Panc1 (cell line): ENCODE results near the gene ZNF57. TPM values are rescaled to one million over a fixed set of nuclear protein-coding genes. Genes with fewer than 3 reads are reported as not detected.

Source experiments
- ATAC-seq: fragments of 200-7000 bp; cut with Tn5 transposase; 2 replicates; pipeline ENCODE4 v1.9.1; 2020; ENCODE audit warnings: mild to moderate bottlenecking, moderate library complexity
- BruUV-seq: library from RNA; stranded (reverse); fragments of 400-500 nt; replicated peaks from 2 replicates; lab custom pipeline; 2021; lab: Mats Ljungman, UMichigan
- CTCF ChIA-PET: fragments of 300-600 bp; sonication (Branson Sonifier 250); formaldehyde crosslinking; loops from one replicate; lab custom pipeline; 2022; ENCODE audit warnings: antibody characterized with exemption; lab: Charles Lee
- POLR2A ChIA-PET: fragments of 300-600 bp; sonication (Branson Sonifier 250); formaldehyde crosslinking; loops from one replicate; lab custom pipeline; 2022; ENCODE audit warnings: antibody characterized with exemption; lab: Charles Lee
- DNase-seq: peaks from one replicate; pipeline ENCODE4 v3.0.0-alpha.2; 2010; ENCODE audit warnings: low read depth, low spot score
- H3K27ac ChIP-seq: 2 replicates; pipeline ENCODE4 v1.5.1; 2011; ENCODE audit warnings: mild to moderate bottlenecking, low read length, inconsistent platforms
- H3K27me3 ChIP-seq: fragments of 200-500 bp; sonication (Bioruptor generic); 2 replicates; pipeline ENCODE4 v1.6.0; 2014; ENCODE audit warnings: low read length, inconsistent platforms; ENCODE audit not compliant: control insufficient read depth, insufficient read depth
- H3K36me3 ChIP-seq: fragments of 200-500 bp; sonication (Bioruptor generic); 2 replicates; pipeline ENCODE4 v1.5.1; 2014; ENCODE audit warnings: inconsistent platforms, mild to moderate bottlenecking, low read length, moderate library complexity; ENCODE audit not compliant: control insufficient read depth, insufficient read depth
- H3K4me1 ChIP-seq: 2 replicates; pipeline ENCODE4 v1.5.1; 2011; ENCODE audit warnings: inconsistent platforms, mild to moderate bottlenecking, low read length, moderate library complexity; ENCODE audit not compliant: control insufficient read depth, insufficient read depth
- H3K4me3 ChIP-seq, 2 experiments: 2 replicates each; pipeline ENCODE4 v1.5.1; 2011 to 2012; ENCODE audit warnings: low read depth in 2 of 2, low read length in 2 of 2, mild to moderate bottlenecking in 2 of 2, inconsistent platforms in 1 of 2, moderate library complexity in 1 of 2
- H3K9me3 ChIP-seq: fragments of 200-500 bp; sonication (Bioruptor generic); 2 replicates; pipeline ENCODE4 v1.5.1; 2014; ENCODE audit warnings: low read depth, mild to moderate bottlenecking, inconsistent platforms, low read length, moderate library complexity; ENCODE audit not compliant: control insufficient read depth, insufficient read depth
- POLR2AphosphoS5 ChIP-seq: IDR thresholded peaks from 2 replicates; pipeline ENCODE4 v1.6.1; 2012; ENCODE audit warnings: mild to moderate bottlenecking, low read depth, low read length, moderate library complexity
- SIN3A ChIP-seq: IDR thresholded peaks from 2 replicates; pipeline ENCODE4 v1.6.1; 2012; ENCODE audit warnings: low read depth, mild to moderate bottlenecking, low read length, moderate library complexity, borderline replicate concordance; ENCODE audit not compliant: insufficient read depth
- TCF7L2 ChIP-seq: IDR thresholded peaks from 2 replicates; pipeline ENCODE4 v1.6.1; 2011; ENCODE audit warnings: mild to moderate bottlenecking, low read depth, low read length, inconsistent platforms
- in situ Hi-C: cut with HindIII; loops from 2 replicates; pipeline ENCODE4 v1.10.0; 2016; ENCODE audit warnings: low sequenced_read_pairs, low pct_unique_long_range_greater_than_20kb
- intact Hi-C: fragments of 100-400 bp; cut with micrococcal nuclease; formaldehyde crosslinking; loops from one replicate; pipeline ENCODE4 v1.10.0; 2022; ENCODE audit not compliant: unreplicated experiment
- total RNA-seq: library from RNA; stranded (reverse); gene quantifications from one replicate; pipeline ENCODE4 v1.2.1, GENCODE V29; 2021; ENCODE audit not compliant: unreplicated experiment
- TF ChIP-seq, protein P1 (sequence below), 2 experiments: IDR thresholded peaks; 2 replicates each; pipeline ENCODE4 v1.6.1; 2011 to 2012; ENCODE audit warnings: low read depth in 2 of 2, control low read depth in 1 of 2, low read length in 1 of 2, mild to moderate bottlenecking in 1 of 2, moderate library complexity in 1 of 2; ENCODE audit not compliant: insufficient read depth in 1 of 2
- TF ChIP-seq, protein P2 (sequence below): fragments of 450-650 bp; IDR thresholded peaks from 2 replicates; pipeline ENCODE4 v1.5.1; 2017; ENCODE audit warnings: mild to moderate bottlenecking

Gene ZNF57
- total RNA-seq, 1 experiment from 2014 or later = 4.9 TPM

DNA sequence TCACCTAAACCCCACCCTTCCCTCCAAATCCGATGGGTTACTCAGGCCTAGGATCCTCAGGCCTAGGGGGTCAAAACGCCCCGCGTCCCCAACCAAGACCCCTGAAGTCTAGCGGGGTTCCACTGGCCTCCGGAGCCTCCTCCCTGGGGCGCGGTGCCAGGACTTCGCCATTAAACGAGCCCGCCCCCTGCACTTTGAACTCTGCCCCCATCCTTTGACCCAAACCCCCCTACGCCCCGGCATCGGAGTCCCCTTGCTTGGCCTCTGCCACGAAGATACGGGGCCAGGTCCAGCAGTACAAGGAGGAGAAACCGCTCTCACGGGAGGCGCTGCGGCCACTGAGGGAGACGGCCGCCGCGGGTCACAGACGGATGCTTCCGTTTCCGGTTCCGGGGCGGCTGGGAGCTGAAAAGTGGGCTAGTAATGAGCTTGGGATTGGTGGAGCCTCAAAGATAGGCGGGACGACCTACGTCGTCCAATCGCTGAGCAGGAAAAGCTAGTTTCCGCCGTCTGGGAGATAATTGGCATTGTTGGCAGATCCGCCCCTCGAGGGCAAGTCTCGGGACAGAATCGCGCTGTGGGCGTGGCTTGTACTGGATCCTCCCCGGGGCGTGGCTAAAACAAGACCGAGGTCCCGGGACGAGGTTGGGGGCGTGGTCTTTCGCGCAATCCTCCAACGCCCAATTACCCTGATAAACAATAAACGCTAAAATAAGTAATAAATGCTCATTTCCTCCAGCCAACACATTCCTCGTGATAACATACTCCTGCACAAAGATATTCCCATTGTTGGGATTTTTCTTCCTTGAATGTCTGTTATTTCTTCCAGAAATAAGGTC is 49.8 kb downstream of the ZNF57 start:
- H3K36me3 ChIP-seq = peaks cover 5% of the 10 kb centered on the region; the same call in 1 of the 2 replicates
- no peaks in the 10 kb centered on the region for H3K9me3 ChIP-seq
- DNase-seq (peak; percentile 98), ATAC-seq (peak; percentile 99)
- peak overlapping the region; percentile 96 for H3K27ac ChIP-seq
- H3K4me1 ChIP-seq = peaks cover 5% of the 10 kb centered on the region; the same call in 1 of the 2 replicates
- TF ChIP-seq TCF7L2 (no peak), SIN3A (peak; percentile 51; the same call in 1 of the 2 replicates), POLR2AphosphoS5 (peak; percentile 91)
- CTCF ChIA-PET = interaction anchor here (0.6 to 1.4 kb wide), 11 partner anchors 8 to 595 kb away, joined by 3 to 8 read pairs (median 4); no protein-coding TSS in a partner anchor
- H3K27me3 ChIP-seq = no peaks in the 10 kb centered on the region
- intact Hi-C loops = loop anchor here (2.0 to 10.0 kb wide), 2 partner anchors 174 to 212 kb away; no protein-coding TSS in a partner anchor
- H3K4me3 ChIP-seq = peak overlapping the region; percentile 76 to 95
- POLR2A ChIA-PET = interaction anchor here (0.6 to 1.0 kb wide), 2 partner anchors 85 to 549 kb away, joined by 4 to 10 read pairs; no protein-coding TSS in a partner anchor
- in situ Hi-C loops = no loop called here
- BruUV-seq = no TSS peak

DNA sequence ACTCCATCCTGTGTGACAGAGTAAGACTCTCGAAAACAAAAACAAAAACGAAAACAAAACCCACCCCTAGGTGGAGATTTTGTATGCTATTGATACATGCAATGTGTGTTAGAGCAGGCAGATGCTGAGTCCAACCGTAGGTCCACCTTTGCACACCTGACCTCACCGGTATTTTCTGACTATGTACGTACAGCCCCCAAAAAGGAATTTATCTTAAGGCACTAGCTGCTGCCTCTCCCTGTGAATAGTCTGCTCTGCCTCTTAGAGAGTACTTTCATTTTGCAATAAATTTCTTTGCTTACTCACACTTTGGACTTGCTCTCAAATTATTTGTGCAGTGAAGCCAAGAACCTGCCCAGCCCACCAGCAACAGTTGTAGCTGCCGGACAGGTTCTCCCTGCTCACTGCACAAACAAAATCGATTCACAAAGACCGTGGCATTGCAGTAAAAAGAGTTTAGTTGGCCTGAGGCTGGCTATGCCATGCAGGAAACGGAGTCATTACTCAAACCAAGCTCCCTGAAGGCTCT is 52.3 kb downstream of the ZNF57 start:
- H3K4me1 ChIP-seq = peaks cover 5% of the 10 kb centered on the region; the same call in 1 of the 2 replicates
- ATAC-seq (no peak), DNase-seq (no peak)
- TF ChIP-seq SIN3A (no peak), POLR2AphosphoS5 (no peak), TCF7L2 (no peak)
- TF ChIP-seq, protein P1, sequence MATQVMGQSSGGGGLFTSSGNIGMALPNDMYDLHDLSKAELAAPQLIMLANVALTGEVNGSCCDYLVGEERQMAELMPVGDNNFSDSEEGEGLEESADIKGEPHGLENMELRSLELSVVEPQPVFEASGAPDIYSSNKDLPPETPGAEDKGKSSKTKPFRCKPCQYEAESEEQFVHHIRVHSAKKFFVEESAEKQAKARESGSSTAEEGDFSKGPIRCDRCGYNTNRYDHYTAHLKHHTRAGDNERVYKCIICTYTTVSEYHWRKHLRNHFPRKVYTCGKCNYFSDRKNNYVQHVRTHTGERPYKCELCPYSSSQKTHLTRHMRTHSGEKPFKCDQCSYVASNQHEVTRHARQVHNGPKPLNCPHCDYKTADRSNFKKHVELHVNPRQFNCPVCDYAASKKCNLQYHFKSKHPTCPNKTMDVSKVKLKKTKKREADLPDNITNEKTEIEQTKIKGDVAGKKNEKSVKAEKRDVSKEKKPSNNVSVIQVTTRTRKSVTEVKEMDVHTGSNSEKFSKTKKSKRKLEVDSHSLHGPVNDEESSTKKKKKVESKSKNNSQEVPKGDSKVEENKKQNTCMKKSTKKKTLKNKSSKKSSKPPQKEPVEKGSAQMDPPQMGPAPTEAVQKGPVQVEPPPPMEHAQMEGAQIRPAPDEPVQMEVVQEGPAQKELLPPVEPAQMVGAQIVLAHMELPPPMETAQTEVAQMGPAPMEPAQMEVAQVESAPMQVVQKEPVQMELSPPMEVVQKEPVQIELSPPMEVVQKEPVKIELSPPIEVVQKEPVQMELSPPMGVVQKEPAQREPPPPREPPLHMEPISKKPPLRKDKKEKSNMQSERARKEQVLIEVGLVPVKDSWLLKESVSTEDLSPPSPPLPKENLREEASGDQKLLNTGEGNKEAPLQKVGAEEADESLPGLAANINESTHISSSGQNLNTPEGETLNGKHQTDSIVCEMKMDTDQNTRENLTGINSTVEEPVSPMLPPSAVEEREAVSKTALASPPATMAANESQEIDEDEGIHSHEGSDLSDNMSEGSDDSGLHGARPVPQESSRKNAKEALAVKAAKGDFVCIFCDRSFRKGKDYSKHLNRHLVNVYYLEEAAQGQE (IDR thresholded peaks at IDR 0.05; ENCODE audit: insufficient read depth in 1 of 2, low read depth in 2 of 2, low read length in 1 of 2) = no peak
- TF ChIP-seq, protein P2, sequence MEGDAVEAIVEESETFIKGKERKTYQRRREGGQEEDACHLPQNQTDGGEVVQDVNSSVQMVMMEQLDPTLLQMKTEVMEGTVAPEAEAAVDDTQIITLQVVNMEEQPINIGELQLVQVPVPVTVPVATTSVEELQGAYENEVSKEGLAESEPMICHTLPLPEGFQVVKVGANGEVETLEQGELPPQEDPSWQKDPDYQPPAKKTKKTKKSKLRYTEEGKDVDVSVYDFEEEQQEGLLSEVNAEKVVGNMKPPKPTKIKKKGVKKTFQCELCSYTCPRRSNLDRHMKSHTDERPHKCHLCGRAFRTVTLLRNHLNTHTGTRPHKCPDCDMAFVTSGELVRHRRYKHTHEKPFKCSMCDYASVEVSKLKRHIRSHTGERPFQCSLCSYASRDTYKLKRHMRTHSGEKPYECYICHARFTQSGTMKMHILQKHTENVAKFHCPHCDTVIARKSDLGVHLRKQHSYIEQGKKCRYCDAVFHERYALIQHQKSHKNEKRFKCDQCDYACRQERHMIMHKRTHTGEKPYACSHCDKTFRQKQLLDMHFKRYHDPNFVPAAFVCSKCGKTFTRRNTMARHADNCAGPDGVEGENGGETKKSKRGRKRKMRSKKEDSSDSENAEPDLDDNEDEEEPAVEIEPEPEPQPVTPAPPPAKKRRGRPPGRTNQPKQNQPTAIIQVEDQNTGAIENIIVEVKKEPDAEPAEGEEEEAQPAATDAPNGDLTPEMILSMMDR = no peak
- no TSS peak for BruUV-seq
- no peak overlapping the region for H3K27ac ChIP-seq
- in situ Hi-C loops = no loop called here
- ChIA-PET POLR2A (interaction anchor here (0.6 kb wide), 1 partner anchor 207 kb away, joined by 3 read pairs; no protein-coding TSS in a partner anchor), CTCF (interaction anchor here (0.7 kb wide), 2 partner anchors 124 to 529 kb away, joined by 4 read pairs; no protein-coding TSS in a partner anchor)
- H3K9me3 ChIP-seq = no peaks in the 10 kb centered on the region
- intact Hi-C loops = loop anchor here (10.0 kb wide), 1 partner anchor 172 kb away; no protein-coding TSS in a partner anchor
- H3K36me3 ChIP-seq = peaks cover 5% of the 10 kb centered on the region; the same call in 1 of the 2 replicates
- H3K4me3 ChIP-seq = 0 out of 4 replicates have a peak overlapping the region, but pooled peaks of 1 of the 2 experiments have one; percentile 14
- H3K27me3 ChIP-seq = no peaks in the 10 kb centered on the region
